ENCODE results near the gene GDF7.

DNA sequence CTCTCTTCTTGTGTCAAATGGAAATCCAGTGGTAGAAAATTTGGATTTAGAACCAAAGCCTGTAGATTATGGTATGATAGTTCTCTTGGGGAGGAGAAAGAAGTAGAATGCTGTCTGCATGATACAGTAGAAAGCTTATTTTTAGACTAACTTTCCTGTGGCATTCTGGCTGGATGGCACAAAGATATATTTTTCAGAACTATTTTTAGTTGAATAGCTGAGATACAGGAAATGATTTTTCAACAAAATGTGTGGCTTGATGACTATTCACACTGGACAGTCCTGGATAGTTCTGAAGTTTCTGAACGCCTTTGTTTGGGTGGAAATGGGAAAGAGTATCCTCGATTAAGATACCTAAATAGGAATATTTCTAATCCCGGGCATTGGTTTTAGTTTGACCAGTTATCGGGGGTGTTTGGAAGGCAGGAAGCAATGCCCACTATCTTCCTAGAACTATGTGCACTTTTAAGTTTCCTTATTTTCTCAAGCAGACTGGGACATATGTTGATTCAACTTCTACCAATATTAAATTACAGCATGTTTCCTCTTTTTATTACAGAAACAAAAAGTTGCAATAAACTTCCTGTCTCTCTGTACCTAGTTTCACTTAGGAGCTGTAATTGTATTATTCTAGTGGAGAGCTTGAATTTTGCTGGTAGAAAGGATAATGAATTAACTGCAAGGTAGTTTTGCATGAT lies 32.1 kb downstream of the GDF7 start:
- TF ChIP-seq, protein P1, sequence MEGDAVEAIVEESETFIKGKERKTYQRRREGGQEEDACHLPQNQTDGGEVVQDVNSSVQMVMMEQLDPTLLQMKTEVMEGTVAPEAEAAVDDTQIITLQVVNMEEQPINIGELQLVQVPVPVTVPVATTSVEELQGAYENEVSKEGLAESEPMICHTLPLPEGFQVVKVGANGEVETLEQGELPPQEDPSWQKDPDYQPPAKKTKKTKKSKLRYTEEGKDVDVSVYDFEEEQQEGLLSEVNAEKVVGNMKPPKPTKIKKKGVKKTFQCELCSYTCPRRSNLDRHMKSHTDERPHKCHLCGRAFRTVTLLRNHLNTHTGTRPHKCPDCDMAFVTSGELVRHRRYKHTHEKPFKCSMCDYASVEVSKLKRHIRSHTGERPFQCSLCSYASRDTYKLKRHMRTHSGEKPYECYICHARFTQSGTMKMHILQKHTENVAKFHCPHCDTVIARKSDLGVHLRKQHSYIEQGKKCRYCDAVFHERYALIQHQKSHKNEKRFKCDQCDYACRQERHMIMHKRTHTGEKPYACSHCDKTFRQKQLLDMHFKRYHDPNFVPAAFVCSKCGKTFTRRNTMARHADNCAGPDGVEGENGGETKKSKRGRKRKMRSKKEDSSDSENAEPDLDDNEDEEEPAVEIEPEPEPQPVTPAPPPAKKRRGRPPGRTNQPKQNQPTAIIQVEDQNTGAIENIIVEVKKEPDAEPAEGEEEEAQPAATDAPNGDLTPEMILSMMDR (IDR thresholded peaks at IDR 0.05) = no peak
- no peak for TF ChIP-seq POLR2AphosphoS5 (IDR thresholded peaks at IDR 0.05)
- no peak for TF ChIP-seq POLR2A (IDR thresholded peaks at IDR 0.05)
- no peak for TF ChIP-seq EP300 (IDR thresholded peaks at IDR 0.05)
